GM04503 (cell line): Measurements from ENCODE around the gene ZNF70.
A peak's percentile ranks its signal among the peaks of the same experiment; 100 is the strongest.

Source experiments
- DNase-seq: peaks from one replicate; pipeline ENCODE4 v3.0.0-alpha.2; 2012; ENCODE audit warnings: low read depth

ZNF70 gene

DNA sequence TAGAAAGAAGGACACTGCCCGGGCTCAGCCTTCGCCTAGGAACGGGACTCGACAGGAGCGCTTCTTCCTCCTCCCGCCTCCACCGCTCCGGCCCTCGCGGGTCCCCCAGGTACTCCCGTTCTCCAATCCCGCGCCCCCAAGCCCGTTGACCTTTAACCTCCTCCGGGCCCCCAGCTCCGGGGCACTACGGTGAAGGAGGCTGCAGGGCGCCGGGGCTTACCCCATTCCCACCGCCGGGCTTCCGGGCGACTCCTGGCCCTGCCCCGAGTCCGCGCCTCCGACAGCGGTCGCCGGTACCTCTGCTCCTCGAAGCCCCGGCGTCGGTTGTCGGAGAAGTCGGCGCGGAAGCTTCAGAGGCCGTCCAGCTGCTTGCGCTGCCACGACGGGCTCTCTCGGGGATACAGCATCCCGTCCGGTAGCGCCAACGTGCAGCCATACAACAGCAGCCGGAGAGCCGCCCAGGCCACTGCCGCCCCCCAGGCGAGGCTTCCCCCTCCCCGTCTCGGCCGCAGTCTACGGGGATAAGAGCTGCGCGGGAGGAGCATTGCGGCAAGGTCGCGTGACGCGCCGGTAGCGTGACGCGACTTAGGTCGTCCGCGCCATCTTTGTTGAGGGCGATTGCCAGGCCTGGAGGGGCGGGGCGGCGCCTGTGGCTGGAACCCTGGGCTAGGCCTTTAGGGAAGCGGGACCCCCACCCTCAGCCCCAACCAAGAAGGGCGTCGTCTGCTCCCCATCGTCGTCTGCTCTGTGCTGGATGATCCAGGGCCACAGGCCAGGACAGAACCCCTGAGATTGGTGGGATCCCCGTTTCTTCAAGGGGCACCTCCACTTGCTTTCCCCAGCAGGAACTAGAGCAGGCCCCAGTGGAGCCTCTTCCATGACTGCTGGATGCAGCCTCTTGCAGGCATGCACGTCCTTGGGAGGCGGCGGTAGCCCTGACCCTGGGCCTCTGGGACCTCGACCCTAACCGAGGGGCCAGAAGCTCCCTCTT, 33.8 kb downstream of the ZNF70 start:
- peak; percentile 31 for DNase-seq

DNA sequence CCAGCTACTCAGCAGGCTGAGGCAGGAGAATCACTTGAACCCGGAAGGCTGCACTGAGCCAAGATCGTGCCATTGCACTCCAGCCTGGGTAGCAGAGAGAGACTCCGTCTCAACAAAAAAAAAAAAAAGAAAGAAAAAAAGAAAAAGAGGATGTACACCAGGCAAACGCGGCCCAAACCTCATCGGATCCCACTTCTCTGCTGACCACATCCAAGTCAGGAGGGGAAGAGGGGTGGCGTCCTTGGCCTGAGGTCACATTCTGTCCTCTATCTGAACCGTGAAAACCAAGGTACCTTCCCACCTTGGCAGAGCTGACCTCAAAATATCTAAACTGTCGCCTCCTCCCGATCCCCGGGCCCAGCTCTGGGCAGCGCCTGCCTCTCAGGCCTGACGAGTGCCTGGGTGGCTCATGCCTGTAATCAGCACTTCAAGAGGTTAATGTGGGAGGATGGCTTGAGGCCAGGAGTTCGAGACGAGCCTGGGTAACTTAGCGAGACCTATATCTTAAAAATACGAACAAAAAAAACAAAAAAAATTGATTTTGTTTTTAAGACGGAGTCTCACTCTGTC, 35.0 kb downstream of the ZNF70 start:
- no peak for DNase-seq

DNA sequence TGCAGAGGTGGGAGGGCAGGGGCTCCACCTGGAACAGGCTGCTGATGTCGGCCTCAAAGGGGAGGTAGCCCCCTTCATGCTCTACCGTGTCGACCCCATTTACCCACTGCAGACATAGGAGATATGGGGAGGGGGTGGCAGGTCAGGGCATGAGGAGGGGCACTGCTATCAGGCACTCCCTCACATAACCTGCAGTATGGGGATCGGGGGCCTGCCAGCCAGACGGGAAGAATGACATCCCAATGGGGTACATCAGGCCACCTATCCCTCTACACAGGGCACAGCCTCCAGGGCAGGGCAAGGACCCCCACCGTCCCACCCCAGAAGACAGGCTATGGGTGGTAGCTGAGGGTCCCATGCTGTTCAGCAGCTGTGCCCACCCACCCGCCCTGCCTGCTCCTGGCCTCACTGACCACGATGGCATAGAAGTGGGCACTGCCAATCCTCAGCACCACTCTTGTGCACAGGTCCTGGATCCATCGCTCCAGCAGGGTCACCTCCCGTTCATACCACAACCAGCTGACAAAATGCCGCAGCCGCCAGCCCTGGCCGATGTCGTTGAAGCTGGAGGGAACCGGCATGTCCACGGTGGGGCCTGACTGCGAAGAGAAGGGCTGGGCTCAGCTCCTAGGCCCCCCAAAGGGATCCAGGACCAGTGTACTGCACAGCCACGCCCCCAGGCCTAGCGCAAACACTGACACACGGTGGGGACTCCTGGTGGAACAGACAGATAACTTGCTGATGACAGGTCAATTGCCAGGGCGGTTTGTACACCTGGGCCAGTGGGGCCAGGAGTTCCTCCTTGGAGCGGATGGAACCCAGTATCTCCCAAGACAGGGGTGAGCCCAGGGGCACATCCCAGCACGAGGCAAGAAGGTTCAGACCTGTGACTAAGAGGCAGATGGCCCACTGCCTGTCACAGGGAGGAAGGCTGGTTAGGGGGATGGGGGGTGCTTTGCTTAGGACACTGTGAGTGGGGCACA, 36.0 kb downstream of the ZNF70 start:
- DNase-seq = no peak

DNA sequence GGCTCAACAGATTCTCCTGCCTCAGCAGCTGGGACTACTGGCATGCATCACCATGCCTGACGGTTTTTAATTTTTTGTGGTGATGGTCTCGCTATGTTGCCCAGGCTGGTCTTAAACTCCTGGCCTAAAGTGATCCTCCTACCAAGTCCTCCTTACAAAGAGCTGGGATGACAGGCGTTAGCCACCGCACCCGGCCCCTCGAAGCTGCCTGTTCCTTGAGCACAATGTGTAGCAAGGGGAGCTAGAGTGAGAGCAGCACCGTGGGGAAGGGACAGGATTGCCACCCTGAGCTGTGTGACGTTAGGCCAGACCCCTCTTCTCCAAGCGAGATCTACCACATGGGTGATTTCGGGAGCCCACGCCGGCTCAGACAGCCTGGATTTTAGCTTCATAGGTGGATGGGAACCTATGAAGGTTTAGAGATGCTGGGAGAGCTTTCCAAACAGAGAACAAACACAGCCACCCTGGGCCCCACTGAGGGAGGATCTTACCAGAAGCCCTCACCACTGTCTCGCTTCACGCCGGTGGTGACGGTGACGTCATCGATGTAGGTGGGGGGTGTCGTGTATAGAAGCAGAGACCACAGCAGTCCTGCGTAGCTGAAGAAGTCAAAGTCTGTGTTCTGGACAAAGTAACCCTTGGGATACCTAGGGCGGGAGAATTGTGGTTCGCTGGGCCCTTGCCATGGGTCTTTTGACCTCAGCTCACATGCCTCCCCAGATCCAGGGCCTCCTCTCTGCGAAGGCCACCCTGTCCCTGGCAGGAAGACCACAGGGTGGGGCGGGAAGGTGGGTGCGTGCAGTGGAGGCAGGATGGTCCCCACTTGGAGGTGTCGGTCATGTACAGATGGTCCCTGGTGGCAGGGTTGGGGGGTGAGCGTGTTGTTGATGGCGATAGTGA, 37.0 kb downstream of the ZNF70 start:
- DNase-seq = no peak

DNA sequence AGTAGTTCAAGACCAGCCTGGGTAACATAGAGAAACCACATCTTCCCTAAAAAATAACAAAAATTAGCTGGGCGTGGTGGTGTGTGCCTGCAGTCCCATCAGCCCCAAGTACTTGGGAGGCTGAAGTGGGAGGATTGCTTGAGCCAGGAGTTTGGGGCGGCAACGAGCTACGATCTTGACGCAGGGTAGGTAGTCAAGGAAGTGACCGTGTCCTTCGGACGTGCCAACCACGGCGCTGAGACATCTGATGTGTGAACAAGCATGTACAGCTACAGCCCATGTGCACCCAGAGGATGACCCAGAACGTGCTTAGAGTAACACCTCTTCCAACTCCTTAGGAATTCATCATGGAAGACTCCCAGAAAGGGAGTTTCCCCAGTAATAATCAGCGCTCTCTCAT, 38.7 kb downstream of the ZNF70 start:
- DNase-seq = no peak

DNA sequence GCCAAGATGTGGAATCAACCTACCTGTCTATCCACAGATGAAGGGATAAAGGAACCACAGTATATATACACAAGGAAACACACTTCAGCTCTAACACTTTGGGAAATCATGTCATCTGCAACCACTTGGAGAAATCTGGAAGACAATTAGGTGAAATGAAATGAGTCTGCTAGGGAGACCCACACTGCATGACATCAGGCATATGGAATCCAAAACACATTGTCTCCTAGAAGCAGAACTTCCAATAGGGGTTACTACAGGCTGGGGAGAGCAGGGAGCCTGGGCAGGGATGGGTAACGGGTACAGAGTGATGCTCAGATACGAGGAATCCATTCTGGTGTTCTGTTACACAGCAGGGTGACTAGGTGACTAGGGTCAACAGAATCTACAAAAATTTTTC, 41.8 kb downstream of the ZNF70 start:
- DNase-seq = peak; percentile 51

DNA sequence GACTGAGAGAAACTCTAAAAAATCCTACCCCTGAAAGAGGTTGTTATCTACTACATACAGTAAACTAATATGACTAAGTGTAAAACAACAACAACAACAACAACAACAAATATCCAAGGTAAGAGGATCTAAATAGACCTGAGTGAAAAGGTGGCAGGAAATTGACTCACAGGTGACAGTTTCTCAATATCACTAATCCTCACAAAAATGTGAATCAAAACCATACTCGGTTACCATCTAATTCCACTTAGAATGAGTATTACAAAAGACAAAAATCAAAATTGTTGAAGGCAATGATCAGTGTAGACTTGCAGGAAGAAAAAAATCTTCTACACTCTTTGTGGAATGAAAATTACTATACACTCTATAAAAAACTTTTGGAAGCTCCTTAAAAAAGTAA, 42.6 kb downstream of the ZNF70 start:
- no peak for DNase-seq

DNA sequence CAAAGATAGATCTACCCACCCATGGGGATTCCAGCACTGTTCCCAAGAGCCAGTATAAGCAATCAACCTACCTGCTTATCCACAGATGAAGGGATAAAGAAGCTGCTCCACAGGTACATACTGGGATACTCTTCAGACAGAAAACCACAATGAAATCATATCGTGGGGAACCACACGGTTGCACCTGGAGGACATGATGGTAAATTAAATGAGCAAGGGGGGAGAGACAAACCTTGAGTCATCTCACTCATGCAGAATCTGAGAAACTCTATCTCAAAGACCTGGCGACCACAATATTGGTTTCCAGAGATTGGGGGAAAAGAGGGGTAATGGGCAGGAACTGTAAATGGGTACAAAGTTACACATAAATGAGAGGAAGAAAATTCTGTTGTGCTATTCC, 45.6 kb downstream of the ZNF70 start:
- DNase-seq = no peak

DNA sequence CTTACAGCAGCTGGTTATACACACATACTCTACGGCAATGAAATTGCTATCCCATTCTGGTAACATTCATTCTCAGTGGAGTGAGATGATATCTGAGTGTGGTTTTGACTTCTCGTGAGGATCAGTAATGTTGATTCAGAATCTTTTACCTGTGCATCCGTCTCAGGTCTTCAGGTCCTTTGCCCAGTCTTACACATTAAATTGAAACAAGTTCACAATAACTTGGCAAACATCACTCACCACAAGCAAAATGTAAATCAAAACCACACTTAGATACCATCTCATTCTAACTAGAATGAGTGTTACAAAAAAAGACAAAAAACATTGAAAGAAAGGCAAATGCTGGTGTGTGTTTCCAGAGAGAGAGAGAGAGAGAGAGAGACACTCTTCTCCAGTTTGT, 46.1 kb downstream of the ZNF70 start:
- no peak for DNase-seq

DNA sequence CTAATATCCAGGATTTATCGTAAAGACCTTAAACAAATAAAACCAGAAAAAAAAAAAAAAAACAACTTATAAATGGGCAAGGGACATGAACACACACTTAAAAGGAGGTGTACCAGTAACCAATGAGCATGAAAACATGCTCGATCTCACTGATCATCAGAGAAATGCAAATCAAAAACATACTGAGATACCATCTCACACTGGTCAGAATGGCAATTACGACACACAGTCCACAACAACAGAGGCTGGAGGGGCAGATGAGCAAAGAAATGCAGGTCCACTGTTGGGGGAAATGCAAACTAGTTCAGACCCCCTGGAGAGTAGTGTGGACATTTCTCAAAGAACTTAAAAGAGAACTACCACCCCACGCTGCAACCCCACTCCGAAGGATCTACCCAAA, 46.9 kb downstream of the ZNF70 start:
- no peak for DNase-seq

DNA sequence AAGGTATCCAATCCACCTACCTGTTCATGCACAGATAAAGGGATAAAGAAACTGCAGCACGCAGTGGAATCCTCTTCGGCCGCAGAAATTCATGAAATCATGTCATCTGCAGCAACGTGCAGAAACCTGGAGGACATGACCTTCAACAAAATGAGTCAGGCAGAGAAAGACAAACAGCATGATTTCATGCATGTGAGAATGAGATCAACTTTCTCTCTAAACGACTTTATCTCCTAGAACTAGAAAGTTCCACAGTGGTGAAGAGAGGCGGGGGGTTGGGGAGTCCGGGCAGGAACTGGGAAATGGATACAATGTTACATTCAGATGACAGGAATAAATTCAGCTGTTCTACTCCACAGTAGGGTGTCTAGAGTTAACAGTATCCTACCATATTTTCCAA, 50.2 kb downstream of the ZNF70 start:
- no peak for DNase-seq

DNA sequence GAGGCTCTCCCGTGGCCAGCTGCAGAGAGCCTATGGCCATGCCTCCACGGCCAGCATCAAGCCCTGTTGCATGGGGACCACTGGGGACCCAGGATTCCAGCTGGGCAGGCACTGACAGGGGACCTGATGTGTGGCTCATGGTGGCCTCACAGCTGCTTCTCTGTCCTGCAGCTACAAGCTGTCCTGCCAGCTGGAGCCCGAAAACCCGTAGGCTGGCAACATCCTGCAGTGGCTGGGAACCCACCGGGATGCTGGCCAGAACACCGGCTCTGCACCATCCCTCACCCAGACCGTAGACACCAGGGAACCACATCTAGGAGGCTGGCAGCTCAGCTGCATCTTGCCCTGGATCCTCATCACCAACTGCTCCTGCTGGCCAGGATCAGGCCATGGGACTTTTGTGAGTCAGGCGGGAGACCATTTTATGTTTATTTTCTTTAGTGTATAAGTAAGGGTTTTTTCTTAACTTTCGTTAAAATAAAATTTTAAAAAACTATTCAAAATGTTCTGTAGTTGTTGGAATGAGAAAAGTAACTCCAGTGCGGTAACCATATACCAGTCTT, 52.2 kb downstream of the ZNF70 start:
- no peak for DNase-seq

DNA sequence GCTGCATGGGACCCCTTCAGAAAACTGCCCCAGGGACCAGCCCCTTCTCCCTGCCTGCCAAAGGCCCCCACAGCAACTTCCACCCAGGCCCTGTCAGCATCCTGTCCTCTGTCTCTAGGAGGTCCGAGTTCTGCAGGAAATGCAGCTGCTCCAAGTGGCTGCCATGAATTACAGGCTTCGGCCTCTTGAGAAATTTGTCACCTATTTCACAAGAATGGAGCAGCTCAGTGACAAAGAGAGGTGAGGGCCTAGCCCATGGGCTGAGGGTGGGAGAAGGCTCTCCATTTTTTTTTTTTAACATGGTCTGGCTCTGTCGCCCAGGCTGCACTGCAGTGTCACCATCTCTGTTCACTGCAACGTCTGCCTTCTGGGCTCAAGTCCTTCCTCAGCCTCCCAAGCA, 52.8 kb downstream of the ZNF70 start:
- DNase-seq = no peak

DNA sequence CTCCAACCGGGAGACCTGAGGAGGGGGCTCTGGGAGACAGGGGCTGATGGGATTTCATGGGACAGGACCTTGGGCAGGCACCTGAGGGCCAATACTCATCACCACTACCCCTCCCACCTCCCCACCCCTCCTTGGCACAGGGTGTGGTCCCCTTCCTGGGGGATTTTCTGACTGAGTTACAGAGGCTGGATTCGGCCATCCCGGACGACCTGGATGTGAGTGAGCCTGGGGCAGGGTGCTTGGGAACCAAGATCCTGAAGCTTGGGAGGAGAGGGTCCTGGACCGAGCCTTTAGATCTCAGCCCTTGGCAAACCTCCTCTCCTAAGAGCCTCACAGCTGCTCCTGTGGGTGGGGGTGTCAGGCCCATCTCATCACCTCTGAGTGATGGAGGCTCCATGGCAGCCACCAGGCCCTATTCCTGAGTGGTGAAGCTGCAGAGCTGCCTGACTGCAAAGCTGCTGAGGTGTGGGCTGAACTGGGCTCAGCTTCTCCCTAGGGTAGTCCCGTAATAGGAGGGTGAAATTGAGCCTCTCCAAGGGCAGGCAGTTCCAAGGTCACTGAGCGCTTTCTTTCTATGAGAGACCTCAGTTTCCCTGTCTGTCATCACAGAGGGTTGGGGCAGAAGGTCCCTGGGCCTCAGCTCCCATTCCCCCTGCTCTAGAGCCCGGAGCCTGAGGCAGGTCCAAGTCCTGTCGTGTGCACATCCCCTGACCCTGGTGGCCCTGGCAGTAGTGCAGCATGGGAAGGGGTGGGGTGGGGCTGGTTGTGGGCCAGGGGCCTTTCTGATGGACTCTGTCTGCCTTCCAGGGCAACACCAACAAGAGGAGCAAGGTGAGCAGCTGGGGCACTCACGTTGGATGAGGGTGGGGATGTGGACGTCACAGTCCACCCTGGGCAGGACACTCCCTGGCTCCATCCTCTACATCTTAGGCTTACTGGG, 53.6 kb downstream of the ZNF70 start:
- DNase-seq = no peak

DNA sequence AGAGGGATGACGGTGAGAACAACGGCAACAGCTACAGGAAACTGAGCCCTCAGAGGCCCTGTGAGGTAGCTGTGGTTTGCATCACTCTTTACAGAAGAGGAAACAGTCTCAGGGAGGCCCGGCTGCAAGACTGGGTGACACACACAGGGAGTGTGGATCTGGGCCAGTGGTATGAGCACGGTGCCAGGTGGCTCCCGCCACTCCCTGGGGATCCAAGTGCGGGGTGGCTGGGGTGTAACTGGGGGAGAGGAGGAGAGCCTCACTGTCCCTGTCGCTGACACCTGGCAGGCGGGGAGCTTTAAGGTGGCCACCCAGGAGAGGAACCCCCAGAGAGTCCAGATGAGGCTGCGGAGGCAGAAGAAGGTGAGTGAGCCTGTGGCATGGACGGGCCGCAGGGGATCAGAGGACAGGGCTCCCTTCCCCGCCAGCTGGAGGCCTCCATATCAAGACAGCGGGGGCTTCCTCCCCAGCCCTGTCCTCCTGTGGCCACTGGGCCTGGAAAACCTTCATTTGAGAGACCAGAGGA, 54.5 kb downstream of the ZNF70 start:
- DNase-seq = no peak

DNA sequence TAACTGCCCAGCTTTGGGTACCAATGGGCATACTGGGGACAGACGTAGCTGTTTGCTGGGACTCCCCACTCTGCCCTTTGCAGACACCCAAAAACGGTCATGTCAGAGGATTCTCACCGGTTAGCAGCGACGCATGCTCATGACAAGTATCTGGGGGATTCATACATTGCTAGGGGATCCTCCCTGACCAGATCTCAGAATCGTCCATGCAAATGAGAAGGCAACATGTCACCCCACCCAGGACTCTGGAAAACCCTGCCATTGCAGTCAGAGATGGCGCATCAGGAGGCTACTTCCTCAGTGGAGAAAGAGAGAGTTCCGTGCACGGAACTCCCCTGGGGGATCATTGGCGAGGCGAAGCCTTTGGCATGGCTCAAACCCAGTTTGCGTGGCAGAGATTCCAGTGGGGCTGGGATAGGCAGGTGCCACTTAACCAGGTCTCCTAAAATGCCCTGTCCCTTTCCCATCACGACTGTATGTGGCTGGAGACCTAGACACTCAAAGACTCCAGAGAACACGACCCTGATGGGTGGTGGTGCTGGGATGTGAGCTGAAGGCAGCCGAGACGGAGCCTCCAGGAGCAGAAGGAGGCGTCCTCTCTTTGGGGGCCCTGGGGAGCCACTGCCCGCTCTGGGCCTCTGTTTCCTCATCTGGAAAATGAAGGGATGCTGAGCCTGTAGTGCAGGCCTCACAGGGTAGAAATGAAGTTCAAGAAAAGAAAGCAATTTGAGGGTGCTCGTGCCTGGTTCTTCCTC, 55.2 kb downstream of the ZNF70 start:
- DNase-seq = no peak

DNA sequence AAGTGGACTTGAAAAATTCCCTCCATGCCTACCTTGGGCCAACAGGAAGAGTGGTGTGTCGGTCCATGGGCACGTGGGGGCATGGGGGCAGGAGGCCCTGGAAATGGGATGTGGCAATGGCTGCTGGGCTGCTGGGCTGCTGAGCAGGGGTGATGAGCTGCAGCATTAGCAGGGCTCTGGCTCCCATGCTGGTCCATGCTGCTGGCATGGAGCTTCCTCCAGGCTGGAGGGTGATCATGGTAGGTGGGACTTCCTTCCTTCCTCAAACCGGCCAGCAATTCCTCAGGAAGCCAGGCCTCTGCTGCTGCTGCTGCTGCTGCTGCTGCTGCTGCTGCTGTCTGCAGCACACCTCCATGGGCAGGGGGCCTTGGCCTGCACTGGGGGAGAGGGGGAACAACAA, 55.8 kb downstream of the ZNF70 start:
- DNase-seq = no peak

DNA sequence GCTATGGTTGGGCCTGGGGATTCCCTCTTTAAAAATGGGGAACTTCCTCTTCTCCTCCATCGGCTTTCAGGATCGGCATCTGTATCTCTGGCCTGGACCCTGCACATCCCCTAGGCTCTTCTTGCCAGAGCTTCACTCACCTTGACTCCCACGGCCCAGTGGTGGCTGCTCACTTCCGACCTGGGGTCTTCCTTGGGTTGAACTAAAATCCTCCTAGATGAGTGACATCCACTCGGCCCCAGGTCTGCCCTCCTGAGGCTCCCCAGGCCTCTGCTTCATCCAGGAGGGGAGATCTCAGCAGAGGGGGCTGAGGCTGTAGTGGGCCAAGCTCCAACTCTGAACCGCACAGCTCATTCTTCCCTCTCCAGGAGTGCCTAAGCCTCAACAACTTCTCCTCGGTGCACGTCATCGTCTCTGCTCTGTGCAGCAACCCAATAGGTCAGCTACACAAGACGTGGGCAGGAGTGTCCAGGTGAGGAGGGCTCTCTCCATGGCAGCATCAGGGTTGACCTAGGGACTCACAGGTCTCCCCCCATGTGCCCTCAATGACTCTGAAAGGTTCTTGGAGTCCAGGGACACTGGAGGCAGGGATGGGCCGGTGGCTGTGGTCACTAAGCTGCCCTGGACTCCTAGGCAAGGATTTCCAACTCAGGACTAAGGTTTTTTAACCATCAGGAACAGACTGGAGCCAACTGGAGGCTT, 56.8 kb downstream of the ZNF70 start:
- DNase-seq = no peak
